Measurements from ENCODE around the gene SGMS2.
"Not testable (repeated sequence)": the region's sequence is repeated elsewhere in the genome, so short reads cannot be mapped to it uniquely, and the experiment has no call there.

Gene SGMS2

DNA sequence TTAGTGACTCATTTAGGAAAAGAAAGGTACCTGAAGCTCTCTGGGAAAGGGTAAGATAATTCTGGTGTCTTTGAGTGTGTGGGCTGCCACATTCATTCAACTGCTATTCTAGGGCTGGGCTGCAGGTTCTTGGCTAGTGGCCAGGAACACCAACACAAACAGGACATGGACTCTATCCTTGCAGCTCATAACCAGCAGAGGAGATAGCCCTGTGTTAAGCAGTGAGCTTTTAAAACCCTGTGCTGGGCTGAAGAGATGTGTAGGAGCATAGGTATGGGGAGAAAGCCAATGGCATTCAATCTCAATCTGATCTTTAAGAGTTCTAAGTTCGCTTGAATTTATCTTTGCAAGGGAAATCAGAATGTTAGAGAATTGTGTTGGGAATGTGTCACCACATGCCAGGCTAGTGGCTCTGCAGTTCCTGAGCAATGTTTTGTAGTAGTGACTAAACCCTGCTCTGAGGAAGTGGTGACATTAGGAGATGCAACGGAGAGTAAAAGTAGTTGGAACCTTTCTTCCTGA lies 39.2 kb downstream of the SGMS2 start:
- no peak for DNase-seq (ENCODE audit: insufficient read length, low spot score)
- no peak for FAIRE-seq

DNA sequence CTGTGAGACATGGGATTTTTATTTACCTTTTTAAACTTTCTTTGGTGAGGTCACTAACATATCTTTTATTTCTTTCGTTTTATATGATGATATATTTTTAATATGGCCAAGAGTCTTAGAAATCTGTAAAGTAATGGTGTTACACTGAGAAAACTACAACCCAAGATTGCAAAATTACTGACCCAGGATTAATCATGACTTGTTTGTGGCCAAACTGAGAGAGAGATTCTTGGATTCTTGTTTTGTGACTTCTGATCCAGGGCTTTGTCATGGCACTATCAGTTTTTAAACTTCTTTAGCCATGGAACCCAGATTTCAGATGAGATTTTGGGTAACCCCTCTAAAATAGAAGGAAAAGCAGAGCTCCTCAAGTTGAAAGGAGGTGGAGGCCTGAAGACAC lies 42.0 kb downstream of the SGMS2 start:
- FAIRE-seq (no peak), DNase-seq (ENCODE audit: insufficient read length, low spot score) (no peak)

DNA sequence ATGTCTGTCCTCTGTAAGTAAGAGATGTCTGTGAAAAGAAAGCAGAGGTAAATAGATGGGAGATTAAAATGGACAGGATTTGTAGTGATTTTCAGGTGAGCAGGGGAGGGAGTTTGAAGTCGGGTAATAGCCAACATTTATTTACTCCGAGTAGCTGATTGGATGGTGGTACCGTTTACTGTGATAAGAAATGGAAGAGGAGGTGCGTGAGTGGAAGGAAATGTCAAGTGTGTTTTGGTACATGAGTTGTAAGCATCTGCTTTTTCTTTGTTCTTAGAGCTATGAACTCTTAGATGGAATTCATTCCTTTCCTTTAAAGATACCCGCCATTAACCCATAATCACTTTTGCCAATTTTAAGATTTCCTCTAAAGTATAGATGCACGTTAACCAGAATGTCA lies 45.5 kb downstream of the SGMS2 start:
- no peak for DNase-seq (ENCODE audit: insufficient read length, low spot score)
- FAIRE-seq, result no peak

DNA sequence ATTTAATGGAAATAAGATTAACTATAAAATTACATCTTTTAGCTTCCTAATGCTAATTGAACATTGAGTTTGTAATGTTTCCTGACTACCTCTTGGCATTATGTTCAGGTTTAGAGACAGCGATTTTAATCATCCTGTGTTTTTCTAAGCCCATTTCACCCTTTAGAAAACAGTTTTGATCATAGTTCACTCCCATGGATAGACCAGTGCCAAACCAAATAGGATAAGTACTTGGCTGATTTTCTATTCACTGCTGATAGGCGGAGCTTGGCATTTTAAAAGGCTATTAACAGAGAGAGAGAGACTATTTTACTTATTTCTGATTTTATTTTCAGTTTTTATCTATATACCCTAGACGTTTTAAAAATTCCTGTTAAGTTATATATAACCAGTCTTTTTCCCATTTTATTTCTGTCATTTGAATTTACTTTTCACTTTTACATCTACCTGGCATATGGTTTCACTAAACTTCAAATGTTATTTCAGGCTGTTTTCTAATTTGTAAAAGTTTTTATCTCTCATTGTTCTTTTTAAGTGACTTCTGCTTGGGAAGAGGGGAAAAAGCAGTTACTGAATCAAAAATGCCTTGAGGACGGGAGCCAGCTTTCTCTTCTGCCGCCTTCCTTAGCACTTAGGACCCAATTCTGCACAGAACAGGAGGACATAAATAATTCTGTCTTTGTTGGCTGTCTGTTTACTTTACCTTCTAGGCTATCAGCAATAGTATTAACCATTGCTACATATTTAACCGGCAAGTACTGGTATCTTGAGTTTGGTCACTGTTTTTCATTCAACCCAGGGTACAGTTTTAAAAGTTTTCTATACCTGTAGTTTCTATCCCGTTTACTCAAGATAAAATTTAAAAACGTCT lies 46.4 kb downstream of the SGMS2 start:
- no peak for FAIRE-seq
- no peak for DNase-seq (ENCODE audit: insufficient read length, low spot score)

DNA sequence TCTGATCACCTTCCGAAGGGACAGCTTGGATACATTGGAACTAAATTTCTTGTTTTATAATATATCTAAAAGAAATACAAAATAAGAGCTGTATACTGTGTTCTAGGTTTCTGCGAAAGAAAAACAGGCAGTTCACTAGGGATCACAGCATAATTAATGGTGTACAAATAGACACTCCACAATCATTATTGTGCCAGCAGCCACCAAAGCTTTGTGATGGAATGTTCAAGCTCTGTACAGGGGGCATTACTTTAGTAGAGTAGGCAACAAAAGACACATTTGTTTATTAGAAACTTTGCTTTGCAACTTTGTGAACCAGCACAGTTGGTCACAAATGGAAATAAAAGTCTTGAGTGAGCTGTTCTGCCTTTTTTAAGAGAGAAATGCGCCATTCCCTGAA lies 49.3 kb downstream of the SGMS2 start:
- FAIRE-seq (no peak), DNase-seq (ENCODE audit: insufficient read length, low spot score) (no peak)

DNA sequence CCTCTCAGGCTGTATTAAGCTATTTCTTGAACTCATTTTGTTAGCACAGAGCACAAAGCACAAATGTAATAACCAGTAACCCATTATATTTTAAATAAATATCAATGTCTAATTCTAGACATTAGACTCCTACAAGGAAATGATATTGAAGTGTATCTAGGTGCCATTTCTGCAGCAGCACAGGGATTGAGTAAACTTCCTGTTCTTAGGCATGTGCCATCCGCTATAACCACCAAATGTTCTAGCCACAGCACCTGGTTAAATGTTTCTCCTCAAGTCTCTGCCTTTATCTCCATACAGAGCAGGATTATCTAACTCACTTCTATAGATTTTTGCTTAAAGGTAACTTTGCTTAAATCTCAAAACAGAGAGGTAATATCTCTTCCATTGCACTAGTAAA lies 51.4 kb downstream of the SGMS2 start:
- FAIRE-seq, result no peak

DNA sequence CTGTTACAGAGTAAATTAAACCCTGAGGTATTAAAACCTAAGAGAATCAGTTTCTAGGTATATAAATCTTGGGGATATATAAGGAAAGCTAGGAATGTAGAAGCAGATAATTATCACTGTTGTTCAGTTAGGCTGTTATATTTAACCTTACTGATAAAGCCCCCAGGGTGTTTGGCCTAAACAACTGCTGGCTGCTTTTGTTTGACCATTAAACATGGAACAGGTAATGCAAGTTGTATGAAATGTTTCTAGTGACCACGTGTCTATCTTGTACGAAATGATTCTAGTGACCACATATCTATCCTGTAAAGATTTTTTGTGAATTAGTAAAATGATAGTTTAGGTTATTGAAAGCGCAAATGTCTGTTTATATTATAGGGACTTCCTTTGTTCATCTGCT lies 52.6 kb downstream of the SGMS2 start:
- no peak for DNase-seq (ENCODE audit: insufficient read length, low spot score)
- FAIRE-seq, result no peak

More for the DNA sequence above, 51.4 kb downstream of the SGMS2 start:
- DNase-seq (ENCODE audit: insufficient read length, low spot score), result no peak

DNA sequence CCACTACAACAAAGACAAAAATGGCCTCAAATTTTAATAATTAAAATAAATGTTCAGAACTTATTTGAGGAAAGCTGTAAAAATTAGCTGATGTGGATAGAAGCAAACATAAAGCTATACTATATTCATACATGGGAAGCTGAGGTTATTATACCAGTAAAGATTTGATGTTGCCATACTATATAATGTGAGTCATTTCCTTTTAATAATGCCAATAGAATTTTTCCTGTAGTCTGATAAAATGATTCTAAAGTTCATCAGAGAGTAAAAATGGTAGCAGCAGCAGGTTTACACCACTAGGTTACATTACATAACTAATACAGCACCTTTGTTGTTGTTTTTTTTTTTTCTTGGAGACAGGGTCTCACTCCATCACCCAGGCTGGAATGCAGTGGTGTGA lies 61.1 kb downstream of the SGMS2 start:
- no peak for FAIRE-seq
- DNase-seq (ENCODE audit: insufficient read length, low spot score), result no peak

DNA sequence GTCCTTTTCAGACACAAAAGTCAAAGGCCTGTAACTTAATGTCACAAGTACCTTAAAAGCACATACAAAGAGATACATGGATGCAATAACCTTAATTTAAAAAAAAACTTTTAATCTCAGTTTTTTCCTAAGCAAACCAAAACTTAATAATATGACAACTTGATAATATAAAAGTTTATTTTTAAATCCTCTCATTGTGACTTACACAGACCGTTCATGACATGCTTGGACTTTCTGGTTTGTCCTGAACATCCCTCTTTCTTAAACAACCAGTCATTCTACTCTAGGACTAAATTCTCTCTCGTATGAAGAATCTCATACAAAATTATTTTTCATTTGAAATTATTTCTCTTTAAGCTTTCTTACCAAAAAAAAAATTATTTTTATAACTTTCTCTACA lies 63.5 kb downstream of the SGMS2 start:
- DNase-seq (ENCODE audit: insufficient read length, low spot score), result no peak
- FAIRE-seq, result no peak

DNA sequence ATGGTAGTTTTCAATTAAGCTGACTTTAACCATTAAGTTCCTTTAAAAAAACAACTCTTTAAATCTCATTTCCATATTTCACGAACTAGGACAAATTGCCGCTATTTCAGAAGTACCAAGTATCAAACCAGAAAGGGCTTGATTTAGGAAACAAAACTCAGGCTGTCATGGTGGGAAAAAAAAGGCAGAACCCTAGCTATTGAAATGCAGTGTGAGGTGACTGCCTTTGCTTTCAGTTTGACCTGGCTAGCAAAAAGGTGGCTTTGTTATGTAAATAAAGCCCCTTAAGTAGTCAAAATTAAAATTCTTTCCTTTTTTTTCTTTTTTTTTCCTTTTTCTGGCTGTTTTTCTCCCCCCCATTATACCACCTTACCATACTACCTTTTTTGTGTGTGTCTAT lies 66.0 kb downstream of the SGMS2 start:
- DNase-seq (ENCODE audit: insufficient read length, low spot score) (no peak), FAIRE-seq (no peak)

DNA sequence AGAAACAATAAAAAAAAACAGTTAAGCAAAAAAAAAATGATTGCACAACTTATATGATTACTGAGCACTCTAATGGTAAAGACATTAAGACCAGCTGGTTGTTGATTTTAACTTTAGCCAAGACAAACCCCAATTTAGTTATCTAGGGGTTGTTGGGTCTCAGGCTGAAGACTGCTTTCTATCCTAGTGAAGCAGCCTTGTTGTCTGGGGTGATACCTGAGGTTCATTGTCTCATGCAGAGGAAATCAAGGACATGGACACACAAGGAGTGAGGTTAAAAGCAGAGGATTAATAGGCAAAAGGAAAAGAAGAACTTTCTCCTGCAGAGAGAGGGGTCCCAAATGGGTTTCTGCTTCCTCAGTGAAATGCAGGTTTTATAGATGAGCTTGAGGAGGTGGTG lies 66.6 kb downstream of the SGMS2 start:
- no peak for FAIRE-seq
- DNase-seq (ENCODE audit: insufficient read length, low spot score), result no peak

DNA sequence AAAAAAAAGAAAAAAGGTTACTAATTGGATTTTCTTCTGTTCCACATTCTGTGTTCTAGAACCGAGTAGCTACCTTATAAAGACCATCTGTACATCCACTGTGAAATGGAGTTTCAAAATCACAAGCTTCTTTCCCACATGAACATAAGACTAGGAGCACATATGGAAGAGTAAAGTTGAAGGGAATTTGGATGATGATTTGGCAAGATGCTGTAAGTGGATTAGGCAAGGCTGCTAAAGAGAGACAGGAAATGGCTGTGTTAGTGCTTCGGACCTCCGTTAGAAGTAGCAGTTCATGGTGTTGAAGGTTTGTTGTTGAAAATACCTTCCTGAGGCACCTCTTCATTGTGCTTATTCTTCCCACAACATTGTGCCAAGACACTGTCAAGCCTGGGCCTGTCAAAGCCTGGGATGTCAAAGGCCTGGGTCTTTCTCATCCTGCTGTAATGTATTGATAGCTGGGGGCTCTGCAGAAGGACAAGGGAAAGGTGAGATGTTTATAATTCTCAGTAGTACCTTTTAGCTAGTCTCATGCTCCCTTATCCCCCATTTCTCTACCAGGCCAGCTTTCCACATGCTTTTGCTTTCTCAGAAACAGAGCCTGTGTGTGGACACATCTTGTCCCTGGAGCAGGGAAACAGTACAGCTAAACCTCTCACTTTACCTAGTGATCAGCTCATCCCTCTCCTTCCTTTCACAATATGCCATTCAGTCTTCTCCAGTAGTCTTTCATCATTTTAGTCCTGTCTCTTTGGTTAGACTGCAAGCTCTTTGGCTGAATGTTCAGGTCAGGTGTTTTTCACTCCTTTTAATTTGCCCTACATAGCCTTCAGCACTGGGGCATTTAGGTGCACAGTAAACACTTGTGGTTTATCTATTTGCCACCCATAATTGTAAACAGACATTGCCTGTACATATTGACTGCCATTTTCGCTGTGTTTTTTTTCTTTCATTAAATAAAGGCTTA lies 68.7 kb downstream of the SGMS2 start:
- no peak for DNase-seq (ENCODE audit: insufficient read length, low spot score)
- no peak for FAIRE-seq

DNA sequence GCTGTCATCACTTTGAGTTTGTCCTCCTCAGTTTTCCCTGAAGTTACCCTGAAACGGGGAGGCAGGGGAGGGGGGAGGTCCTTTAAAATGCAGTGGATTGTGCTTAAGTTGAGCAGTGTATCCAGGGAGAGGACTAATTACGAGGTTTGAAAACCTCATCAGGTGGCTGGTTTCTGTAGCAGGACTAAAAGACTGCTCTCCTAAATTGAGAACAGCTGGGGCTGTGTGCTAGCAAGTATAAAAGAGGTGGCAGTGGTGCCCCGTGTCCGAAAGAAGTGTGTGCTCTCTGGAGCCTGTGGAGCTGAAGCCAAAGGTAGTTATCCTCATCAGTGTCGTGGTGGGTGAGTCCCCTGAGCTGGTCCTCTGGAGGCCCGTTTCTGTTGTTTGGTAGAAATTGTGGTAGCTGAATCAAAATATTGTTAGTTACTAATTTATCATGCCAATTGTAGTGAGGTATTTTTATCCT lies 69.4 kb downstream of the SGMS2 start:
- DNase-seq (ENCODE audit: insufficient read length, low spot score) (no peak), FAIRE-seq (no peak)

DNA sequence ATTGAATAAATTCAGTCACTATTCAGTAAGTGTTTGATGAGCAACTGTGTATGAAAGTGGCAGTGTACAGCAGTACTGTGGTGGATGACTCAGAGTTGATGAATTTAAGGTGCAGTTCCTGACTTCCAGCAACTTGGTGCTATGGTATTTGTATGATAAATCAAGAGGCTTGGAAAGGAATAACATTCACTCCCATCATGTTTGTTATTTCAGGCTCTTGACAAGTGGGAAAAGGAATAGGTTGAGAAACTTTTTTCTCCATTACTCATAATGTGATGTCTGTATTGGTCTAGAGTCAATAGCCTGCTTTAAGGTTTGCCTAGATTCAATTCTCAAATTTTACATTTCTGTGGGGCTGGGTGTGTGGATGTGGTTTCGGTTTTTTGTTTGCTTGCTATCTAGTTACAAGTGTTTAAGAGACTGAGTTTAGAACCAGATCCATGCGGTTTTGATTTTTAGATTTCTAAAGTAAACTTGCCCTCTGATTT lies 71.5 kb downstream of the SGMS2 start:
- no peak for DNase-seq (ENCODE audit: insufficient read length, low spot score)
- no peak for FAIRE-seq

DNA sequence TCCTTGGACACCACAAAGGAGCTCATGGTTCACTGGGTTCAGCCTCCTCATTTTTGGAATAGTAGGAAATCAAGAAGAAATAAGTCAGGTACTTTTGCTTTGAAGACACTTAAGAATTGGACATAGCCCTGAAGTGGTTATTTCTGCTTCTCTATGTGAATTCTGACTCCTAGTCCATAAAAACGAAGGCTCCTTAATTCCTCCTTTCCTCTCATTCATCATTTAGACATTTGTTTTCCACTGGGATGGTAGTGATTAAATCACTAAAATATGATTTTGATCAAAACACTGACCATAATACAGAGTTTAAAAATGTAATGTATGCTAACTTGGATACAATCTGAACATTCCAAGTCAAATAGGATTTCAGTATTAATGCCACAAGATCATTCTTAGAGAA lies 71.9 kb downstream of the SGMS2 start:
- FAIRE-seq, result no peak
- DNase-seq (ENCODE audit: insufficient read length, low spot score), result no peak

DNA sequence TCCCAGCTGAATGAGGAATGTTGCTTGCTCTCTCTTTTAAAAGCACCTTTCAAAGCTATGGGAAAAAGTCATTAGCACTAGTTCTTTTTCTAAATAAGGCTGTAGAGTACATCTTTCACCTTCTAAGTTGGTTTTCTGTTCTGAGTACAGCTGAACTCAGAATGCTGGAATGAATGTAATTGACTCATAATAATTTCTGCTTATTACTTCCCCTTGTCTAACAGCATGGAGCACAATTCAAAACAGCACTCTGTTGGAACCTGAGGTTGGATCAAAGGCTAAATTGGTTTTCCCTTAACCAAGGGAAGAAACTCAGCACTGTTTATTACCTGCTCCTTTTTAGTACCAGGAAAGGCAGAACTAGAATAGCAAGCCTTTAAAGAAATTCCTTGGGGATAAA lies 73.1 kb downstream of the SGMS2 start:
- DNase-seq (ENCODE audit: insufficient read length, low spot score) (no peak), FAIRE-seq (no peak)

DNA sequence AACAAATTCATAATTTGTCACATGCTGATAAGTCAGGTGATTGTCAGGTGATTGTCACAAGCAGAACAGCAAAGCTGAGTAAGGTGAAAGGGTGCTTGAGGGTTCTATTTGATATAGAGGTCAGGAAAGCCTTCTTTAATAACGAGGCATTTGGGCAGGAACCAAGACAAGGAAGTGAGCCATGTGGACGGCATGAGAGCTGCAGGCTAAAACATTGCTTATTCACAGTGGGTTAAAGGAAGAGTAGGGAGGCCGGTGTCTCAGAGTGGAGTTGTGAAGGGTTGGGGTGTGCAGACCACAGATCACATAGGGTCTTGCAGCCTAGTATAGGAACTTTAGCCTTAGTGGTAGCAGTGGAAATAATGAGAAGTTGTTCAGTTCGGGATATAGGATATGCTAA lies 75.3 kb downstream of the SGMS2 start:
- FAIRE-seq, result no peak
- no peak for DNase-seq (ENCODE audit: insufficient read length, low spot score)

DNA sequence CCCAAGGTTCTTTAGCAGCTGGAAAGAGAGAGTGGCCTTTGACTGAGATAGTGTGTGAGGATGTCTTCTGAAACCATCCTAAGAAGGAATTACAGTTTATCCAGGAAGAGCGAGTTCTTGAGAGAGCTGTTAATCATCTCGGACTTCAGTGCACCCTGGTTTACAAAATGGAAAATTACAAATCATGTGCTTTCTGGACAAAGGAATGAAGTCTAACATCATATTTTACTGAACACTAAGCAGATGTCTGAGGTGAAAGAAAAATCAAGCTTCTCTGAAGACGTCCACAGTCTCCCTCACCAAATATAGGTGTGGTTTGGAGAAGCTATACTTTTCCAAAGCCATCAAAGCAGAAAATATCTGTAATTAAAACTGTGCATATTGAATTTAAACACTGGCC lies 75.8 kb downstream of the SGMS2 start:
- no peak for FAIRE-seq

DNA sequence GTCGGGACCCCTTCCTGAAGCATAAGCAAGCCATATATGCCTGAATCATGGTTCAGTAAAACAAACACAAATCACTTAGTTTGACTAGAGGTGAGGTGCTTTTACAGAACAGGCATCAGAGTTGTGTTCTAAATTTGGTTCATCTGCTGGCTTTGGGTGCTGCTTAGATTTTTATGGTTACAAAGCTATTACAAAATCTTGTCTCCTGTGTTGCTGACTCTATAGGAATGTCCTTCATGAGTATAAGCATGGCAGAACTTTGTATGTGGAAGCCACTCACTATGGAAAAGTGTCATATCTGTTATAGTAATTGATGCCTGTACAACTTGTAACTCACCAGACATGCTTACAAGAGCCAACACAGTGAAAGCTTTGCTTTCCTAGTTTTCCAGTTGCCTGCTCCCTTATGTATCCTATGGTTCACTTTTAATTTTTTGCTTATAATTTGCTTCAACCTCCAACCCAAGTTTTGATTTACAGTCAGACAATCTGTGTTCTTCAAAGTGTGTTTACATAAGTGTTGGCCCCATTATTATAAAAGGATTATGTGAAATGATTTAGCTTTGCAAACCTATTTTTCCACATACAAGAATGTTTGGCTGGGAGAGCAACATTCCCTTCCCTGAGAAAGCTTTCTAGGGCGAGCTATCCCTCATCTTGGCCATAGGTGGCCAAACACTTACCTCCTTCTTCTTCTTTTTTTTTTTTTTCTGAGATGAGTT lies 76.6 kb downstream of the SGMS2 start:
- no peak for FAIRE-seq
- no peak for DNase-seq (ENCODE audit: insufficient read length, low spot score)

More for the DNA sequence above, 75.8 kb downstream of the SGMS2 start:
- DNase-seq (ENCODE audit: insufficient read length, low spot score), result no peak

DNA sequence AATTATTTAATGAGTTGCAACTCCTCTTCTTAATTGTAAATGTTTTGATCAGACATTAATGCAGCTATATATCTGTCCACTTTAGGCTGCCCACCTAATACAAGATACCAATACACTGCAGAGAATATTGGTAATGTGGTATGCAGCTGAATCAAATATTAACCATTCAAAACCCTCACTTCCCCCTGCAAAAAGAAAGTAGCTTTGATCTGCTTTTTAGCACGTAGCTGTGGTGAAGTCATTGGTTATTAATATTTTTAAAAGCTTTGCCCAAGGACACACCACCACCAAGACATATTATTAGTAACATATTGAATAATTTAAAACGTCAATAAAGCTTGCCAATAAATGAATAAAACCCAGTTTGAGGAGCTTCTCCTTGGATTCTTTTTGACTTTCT lies 78.0 kb downstream of the SGMS2 start:
- no peak for DNase-seq (ENCODE audit: insufficient read length, low spot score)
- FAIRE-seq, result no peak

DNA sequence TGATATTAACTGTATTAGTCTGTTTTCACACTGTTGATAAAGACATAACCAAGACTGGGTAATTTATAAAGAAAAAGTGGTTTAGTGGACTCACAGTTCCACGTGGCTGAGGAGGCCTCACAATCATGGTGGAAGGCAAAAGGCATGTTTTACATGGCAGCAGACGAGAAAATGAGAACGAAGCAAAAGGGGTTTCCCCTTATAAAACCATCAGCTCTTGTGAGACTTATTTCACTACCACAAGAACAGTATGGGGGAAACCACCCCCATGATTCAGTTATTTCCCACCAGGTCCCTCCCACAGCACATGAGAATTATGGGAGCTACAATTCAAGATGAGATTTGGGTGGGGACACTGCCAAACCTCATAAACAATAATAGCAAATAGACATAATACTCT lies 80.3 kb downstream of the SGMS2 start:
- not testable (repeated sequence) for DNase-seq (ENCODE audit: insufficient read length, low spot score); FAIRE-seq
